GM10248 (cell line): ENCODE results near the gene VSX2.

ENCODE experiments used
- CTCF ChIA-PET: fragments of 300-600 bp; sonication (Branson Sonifier 250); formaldehyde crosslinking; extraction: SDS; loops from one replicate; lab custom pipeline; 2021; ENCODE audit warnings: antibody characterized with exemption; lab: Yijun Ruan, JAX
- POLR2A ChIA-PET: fragments of 350-650 bp; sonication (Branson Sonifier 250); formaldehyde crosslinking; extraction: SDS; loops from one replicate; lab custom pipeline; 2020; ENCODE audit warnings: antibody characterized with exemption; lab: Yijun Ruan, JAX
- DNase-seq: peaks from one replicate; pipeline ENCODE4 v3.0.0; 2012; ENCODE audit errors: extremely low spot score
- TF ChIP-seq, protein P1 (sequence below): IDR thresholded peaks from 2 replicates; pipeline ENCODE4 v1.5.1; 2012; ENCODE audit warnings: mild to moderate bottlenecking, low read depth; ENCODE audit errors: extremely low read depth, missing control alignments, control extremely low read depth

VSX2 gene

GRCh38 chr14:74243051-74243450, 3.8 kb downstream of the VSX2 start:
- DNase-seq = no peak
- ChIA-PET CTCF (interaction anchor here (2.1 kb wide), 1 partner anchor 9 kb away, joined by 9 read pairs; no protein-coding TSS in a partner anchor), POLR2A (no interaction called here)
- TF ChIP-seq, protein P1, sequence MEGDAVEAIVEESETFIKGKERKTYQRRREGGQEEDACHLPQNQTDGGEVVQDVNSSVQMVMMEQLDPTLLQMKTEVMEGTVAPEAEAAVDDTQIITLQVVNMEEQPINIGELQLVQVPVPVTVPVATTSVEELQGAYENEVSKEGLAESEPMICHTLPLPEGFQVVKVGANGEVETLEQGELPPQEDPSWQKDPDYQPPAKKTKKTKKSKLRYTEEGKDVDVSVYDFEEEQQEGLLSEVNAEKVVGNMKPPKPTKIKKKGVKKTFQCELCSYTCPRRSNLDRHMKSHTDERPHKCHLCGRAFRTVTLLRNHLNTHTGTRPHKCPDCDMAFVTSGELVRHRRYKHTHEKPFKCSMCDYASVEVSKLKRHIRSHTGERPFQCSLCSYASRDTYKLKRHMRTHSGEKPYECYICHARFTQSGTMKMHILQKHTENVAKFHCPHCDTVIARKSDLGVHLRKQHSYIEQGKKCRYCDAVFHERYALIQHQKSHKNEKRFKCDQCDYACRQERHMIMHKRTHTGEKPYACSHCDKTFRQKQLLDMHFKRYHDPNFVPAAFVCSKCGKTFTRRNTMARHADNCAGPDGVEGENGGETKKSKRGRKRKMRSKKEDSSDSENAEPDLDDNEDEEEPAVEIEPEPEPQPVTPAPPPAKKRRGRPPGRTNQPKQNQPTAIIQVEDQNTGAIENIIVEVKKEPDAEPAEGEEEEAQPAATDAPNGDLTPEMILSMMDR = no peak

- POLR2A ChIA-PET = no interaction called here
- CTCF ChIA-PET = interaction anchor here (1.7 to 2.0 kb wide), 2 partner anchors 13 to 27 kb away, joined by 8 to 10 read pairs; no protein-coding TSS in a partner anchor
- DNase-seq = no peak
Measured at GRCh38 chr14:74244115-74244514, 4.9 kb downstream of the VSX2 start.

GRCh38 chr14:74245292-74245691, 6.0 kb downstream of the VSX2 start:
- ChIA-PET CTCF (interaction anchor here (1.0 to 2.0 kb wide), 6 partner anchors 9 to 133 kb away, joined by 3 to 10 read pairs (median 4); no protein-coding TSS in a partner anchor), POLR2A (no interaction called here)
- no peak for DNase-seq

More at GRCh38 chr14:74244115-74244514, 4.9 kb downstream of the VSX2 start:
- TF ChIP-seq, protein P1 = peak; percentile 1

DNA sequence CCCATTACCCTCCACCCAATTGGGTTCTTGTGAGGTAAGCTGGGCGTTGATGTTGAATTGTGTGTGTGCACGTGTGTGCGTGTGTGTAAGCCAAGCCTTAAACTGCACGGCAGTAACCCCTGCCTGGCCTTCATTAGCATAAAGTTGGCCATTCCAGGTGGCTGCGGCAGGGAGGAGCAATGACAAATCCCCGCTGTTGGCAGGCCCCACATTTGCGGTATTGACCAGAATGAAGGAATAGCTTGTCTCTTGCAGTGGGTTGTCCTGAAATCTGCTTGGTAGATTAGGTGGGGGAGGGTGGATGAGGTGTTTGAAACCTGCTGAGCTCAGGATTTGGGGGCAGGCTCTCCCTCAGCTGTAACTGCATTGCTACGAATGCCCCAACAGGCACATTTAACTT, 7.3 kb downstream of the VSX2 start:
- TF ChIP-seq, protein P1 = no peak
- ChIA-PET POLR2A (interaction anchor here (0.6 kb wide), 1 partner anchor 498 kb away, joined by 6 read pairs; no protein-coding TSS in a partner anchor), CTCF (interaction anchor here (1.3 to 2.5 kb wide), 3 partner anchors 10 to 30 kb away, joined by 4 to 10 read pairs (median 8); no protein-coding TSS in a partner anchor)
- DNase-seq = no peak

More at GRCh38 chr14:74245292-74245691, 6.0 kb downstream of the VSX2 start:
- TF ChIP-seq, protein P1 = no peak

- POLR2A ChIA-PET = interaction anchor here (0.6 kb wide), 1 partner anchor 29 kb away, joined by 6 read pairs; no protein-coding TSS in a partner anchor
- CTCF ChIA-PET = interaction anchor here (1.2 to 3.3 kb wide), 4 partner anchors 9 to 136 kb away, joined by 3 to 11 read pairs (median 8); partner anchors contain the start of gene VSX2
- TF ChIP-seq, protein P1 = no peak
- DNase-seq = no peak
Measured at GRCh38 chr14:74248017-74248416, 8.8 kb downstream of the VSX2 start.

DNA sequence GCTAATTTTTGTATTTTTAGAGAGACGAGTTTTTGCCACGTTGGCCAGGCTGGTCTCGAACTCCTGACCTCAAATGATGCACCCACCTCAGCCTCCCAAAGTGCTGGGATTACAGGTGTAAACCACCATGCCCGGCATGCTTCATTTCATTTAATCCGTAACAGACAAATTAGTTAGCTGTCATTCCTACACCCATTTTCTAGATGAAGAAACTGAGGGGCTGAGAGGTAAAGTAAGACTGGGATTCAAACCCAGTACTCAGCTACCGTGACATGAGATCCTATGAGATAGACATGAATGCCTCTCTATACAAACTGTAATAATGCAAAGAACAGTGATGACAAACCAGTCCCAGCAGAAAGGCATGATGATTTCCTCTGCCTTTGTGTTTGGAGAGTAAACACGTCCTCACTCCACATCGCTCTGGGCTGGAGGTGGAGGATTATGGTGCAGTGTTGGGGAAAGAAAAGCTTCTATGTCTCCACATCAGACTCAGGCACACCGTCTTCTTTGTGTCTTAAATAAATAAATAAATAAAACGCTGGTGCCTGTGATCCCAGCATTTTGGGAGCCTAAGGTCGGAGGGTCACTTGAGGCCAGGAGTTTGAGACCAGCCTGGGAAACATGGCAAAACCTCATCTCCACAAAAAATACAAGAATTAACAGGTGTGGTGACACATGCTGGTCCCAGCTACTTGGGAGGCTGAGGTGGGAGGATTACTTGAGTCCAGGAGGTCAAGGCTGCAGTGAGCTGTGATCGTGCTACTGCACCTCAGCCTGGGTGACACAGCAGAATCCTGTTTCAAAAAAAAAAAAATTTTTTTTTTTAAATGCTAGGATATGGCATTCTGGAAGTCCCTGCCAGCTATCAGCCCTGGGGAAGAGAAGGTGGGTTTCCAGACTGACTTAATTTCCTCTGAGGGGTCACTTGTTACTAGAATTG, 10.5 kb downstream of the VSX2 start:
- ChIA-PET POLR2A (no interaction called here), CTCF (interaction anchor here (0.9 to 3.3 kb wide), 5 partner anchors 12 to 253 kb away, joined by 3 to 11 read pairs (median 5); partner anchors contain the start of gene VSX2)
- DNase-seq = no peak
- TF ChIP-seq, protein P1 = no peak
